22Rv1 (cell line): ENCODE data around the gene SF3B6.
"Not testable (repeated sequence)": the region's sequence is repeated elsewhere in the genome, so short reads cannot be mapped to it uniquely, and the experiment has no call there.

Source experiments
- CTCF ChIP-seq: fragments of 450-650 bp; IDR thresholded peaks from 2 replicates; pipeline ENCODE4 v1.5.1; 2017; ENCODE audit warnings: mild to moderate bottlenecking
- ZFX ChIP-seq: fragments of 450-650 bp; IDR thresholded peaks from 2 replicates; pipeline ENCODE4 v1.6.1; 2017; ENCODE audit warnings: antibody characterized with exemption, borderline replicate concordance

- not testable (repeated sequence) for TF ChIP-seq CTCF, ZFX
Observed at GRCh38 chr2:24095171-24095677, 19.1 kb upstream of the SF3B6 start.
